Loucy (cell line): Measurements from ENCODE around the gene LMF1.

ENCODE experiments used
- H2AFZ ChIP-seq: fragments of 200-600 bp; sonication (generic); 2 replicates; pipeline ENCODE4 v1.6.0; 2016; ENCODE audit warnings: antibody characterized with exemption, mild to moderate bottlenecking, low read length, moderate library complexity
- H3F3A ChIP-seq: fragments of 200-600 bp; 2 replicates; pipeline ENCODE4 v1.6.0; 2016; ENCODE audit warnings: antibody characterized with exemption, low read depth, mild to moderate bottlenecking
- H3K27me3 ChIP-seq: fragments of 200-600 bp; sonication (generic); 2 replicates; pipeline ENCODE4 v1.6.1; 2014; ENCODE audit warnings: low read length, mild to moderate bottlenecking; ENCODE audit not compliant: insufficient read depth, poor library complexity, severe bottlenecking
- H3K36me3 ChIP-seq: fragments of 200-600 bp; sonication (generic); 2 replicates; pipeline ENCODE4 v1.6.1; 2016; ENCODE audit warnings: low read length; ENCODE audit not compliant: insufficient read depth
- H3K4me1 ChIP-seq: fragments of 200-600 bp; sonication (generic); 2 replicates; pipeline ENCODE4 v1.5.1; 2014; ENCODE audit warnings: low read length, mild to moderate bottlenecking; ENCODE audit not compliant: insufficient read depth, poor library complexity, severe bottlenecking
- H3K4me2 ChIP-seq: fragments of 200-600 bp; sonication (generic); 2 replicates; pipeline ENCODE4 v1.6.0; 2014; ENCODE audit warnings: antibody characterized with exemption, low read length, low read depth, mild to moderate bottlenecking; ENCODE audit not compliant: poor library complexity, severe bottlenecking
- H3K4me3 ChIP-seq: fragments of 200-600 bp; sonication (generic); 2 replicates; pipeline ENCODE4 v1.5.1; 2014; ENCODE audit warnings: low read length, mild to moderate bottlenecking, mixed read lengths; ENCODE audit not compliant: poor library complexity, severe bottlenecking
- H3K79me2 ChIP-seq: fragments of 200-600 bp; sonication (generic); 2 replicates; pipeline ENCODE4 v1.6.1; 2014; ENCODE audit warnings: low read length; ENCODE audit not compliant: insufficient read depth
- H3K9ac ChIP-seq: fragments of 200-600 bp; sonication (generic); 2 replicates; pipeline ENCODE4 v1.6.0; 2014; ENCODE audit warnings: mild to moderate bottlenecking, low read depth, low read length, moderate library complexity; ENCODE audit not compliant: poor library complexity, severe bottlenecking
- H3K9me2 ChIP-seq: fragments of 200-600 bp; sonication (generic); replicated peaks from 2 replicates; pipeline ENCODE4 v1.6.1; 2016; ENCODE audit warnings: low read depth, low read length, mixed read lengths
- H3K9me3 ChIP-seq: fragments of 200-600 bp; sonication (generic); 2 replicates; pipeline ENCODE4 v1.6.1; 2014; ENCODE audit warnings: mild to moderate bottlenecking, antibody characterized with exemption, low read length, low read depth; ENCODE audit not compliant: insufficient read depth
- H4K20me1 ChIP-seq: fragments of 200-600 bp; sonication (generic); 2 replicates; pipeline ENCODE4 v1.6.0; 2014; ENCODE audit warnings: antibody characterized with exemption, low read length, mild to moderate bottlenecking; ENCODE audit not compliant: insufficient read depth, poor library complexity, severe bottlenecking
- EZH2phosphoT487 ChIP-seq: fragments of 200-600 bp; IDR thresholded peaks from 2 replicates; pipeline ENCODE4 v1.6.1; 2018; ENCODE audit warnings: antibody characterized with exemption, mild to moderate bottlenecking, moderate library complexity, borderline replicate concordance
- TF ChIP-seq, protein P1 (sequence below): fragments of 200-600 bp; sonication (generic); conservative IDR thresholded peaks from 2 replicates; pipeline ENCODE4 v1.5.1; 2014; ENCODE audit warnings: mild to moderate bottlenecking, antibody characterized with exemption, low read length

Gene LMF1

DNA sequence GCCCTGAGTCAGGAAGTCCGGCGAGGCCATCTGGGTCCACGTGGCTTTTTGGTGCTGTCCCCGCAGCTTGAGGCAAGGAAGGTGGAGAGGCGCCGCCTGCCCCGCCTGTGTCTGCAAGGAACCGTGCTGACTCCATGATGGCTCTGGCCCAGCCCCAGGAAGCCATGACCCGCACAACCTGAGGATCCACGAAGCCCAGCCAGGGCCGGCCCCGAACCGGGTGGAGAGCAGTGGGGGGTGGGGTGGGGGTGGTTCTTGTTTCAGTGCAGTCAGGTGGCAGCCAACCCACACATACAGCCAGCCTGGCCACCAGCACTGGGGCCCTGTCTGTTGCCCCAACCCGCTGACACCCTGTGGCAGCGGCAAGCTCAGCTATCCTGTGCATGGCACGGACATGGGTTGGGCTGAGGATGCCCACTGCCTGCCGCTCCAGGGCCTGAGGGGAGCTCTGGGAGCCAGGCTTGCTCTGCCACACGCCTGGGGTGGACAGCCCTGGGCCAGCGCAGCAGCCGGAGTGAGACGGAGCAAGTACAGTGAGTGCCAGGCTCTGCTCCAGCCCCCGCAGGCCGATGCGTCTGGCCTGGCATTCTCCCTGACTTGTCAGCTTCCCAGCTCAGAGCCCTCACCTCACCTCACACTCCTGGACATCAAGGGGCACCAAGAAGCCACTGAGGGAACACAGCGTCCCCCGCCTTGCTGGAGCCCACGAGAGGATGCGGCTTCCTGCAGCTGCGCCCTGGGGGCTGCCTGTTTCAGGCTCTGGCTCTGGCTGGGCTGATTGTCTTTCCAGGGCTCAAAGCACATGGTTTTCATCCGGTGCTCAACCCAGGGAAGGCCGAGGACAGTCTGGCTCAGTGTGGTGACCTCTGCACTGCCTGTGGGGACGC is 68.8 kb downstream of the LMF1 start:
- Histone ChIP-seq H3K79me2 (no peaks in the 10 kb centered on the region), H3K9me3 (no peaks in the 10 kb centered on the region), H3K27me3 (no peaks in the 10 kb centered on the region)

DNA sequence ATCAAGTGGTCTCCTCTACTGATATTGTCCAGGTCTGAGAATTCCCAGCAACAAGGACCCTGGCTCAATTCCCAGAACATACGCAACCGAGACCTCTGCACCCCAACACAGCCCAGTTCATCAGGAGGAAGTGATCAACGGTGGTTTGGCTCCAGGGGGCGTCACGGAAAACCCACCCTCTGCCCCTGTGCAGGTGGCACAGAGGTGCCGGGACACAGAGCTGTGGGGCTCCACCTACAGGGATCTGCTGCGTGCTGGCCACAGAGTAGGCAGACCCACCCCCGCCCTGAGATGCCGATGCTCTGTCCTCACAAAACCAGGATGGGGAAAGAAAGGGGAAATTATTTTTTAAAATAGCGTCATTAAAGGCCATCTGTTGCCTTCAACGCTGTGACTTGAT is 69.6 kb downstream of the LMF1 start:
- Histone ChIP-seq H3K4me1 (no peaks in the 10 kb centered on the region), H3K4me3 (no peak overlapping the region), H4K20me1 (no peaks in the 10 kb centered on the region), H3K79me2 (no peaks in the 10 kb centered on the region), H3K9ac (no peak overlapping the region), H3F3A (no peaks in the 10 kb centered on the region), H3K9me2 (no peaks in the 10 kb centered on the region), H3K36me3 (no peaks in the 10 kb centered on the region), H3K9me3 (no peaks in the 10 kb centered on the region), H3K4me2 (no peak overlapping the region), H2AFZ (no peak overlapping the region), H3K27me3 (no peaks in the 10 kb centered on the region)
- TF ChIP-seq, protein P1, sequence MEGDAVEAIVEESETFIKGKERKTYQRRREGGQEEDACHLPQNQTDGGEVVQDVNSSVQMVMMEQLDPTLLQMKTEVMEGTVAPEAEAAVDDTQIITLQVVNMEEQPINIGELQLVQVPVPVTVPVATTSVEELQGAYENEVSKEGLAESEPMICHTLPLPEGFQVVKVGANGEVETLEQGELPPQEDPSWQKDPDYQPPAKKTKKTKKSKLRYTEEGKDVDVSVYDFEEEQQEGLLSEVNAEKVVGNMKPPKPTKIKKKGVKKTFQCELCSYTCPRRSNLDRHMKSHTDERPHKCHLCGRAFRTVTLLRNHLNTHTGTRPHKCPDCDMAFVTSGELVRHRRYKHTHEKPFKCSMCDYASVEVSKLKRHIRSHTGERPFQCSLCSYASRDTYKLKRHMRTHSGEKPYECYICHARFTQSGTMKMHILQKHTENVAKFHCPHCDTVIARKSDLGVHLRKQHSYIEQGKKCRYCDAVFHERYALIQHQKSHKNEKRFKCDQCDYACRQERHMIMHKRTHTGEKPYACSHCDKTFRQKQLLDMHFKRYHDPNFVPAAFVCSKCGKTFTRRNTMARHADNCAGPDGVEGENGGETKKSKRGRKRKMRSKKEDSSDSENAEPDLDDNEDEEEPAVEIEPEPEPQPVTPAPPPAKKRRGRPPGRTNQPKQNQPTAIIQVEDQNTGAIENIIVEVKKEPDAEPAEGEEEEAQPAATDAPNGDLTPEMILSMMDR: no peak
- no peak for TF ChIP-seq EZH2phosphoT487

More for the DNA sequence above, 68.8 kb downstream of the LMF1 start:
- no peak overlapping the region for H3K4me3 ChIP-seq
- H4K20me1 ChIP-seq: no peaks in the 10 kb centered on the region
- H3F3A ChIP-seq: no peaks in the 10 kb centered on the region
- no peak overlapping the region for H2AFZ ChIP-seq
- no peaks in the 10 kb centered on the region for H3K4me1 ChIP-seq
- H3K9ac ChIP-seq: no peak overlapping the region
- no peak overlapping the region for H3K4me2 ChIP-seq
- TF ChIP-seq, protein P1: no peak
- TF ChIP-seq EZH2phosphoT487: no peak
- no peaks in the 10 kb centered on the region for H3K9me2 ChIP-seq
- H3K36me3 ChIP-seq: no peaks in the 10 kb centered on the region

DNA sequence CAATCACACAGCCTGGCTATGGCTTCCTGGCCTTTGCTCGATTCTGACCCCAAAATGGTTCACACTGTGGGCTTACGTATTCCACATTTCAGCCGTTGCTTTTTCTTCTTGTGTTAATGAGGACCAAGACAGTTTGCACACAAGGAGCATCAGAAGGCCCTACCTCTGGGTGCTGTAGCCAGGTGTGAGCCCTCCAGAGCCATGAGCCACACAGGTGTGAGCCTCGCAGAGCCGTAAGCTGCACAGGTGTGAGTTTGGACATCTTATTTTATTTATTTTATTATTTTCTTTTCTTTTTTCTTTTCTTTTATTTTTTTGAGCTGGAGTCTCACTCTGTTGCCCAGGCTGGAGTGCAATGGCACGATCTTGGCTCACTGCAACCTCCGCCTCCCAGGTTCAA is 70.6 kb downstream of the LMF1 start:
- Histone ChIP-seq H3K9me2 (no peaks in the 10 kb centered on the region), H3K4me2 (no peak overlapping the region), H3K79me2 (no peaks in the 10 kb centered on the region), H3K36me3 (no peaks in the 10 kb centered on the region), H3K4me3 (no peak overlapping the region), H4K20me1 (no peaks in the 10 kb centered on the region), H3K4me1 (no peaks in the 10 kb centered on the region), H3F3A (no peaks in the 10 kb centered on the region), H2AFZ (no peak overlapping the region), H3K27me3 (no peaks in the 10 kb centered on the region), H3K9ac (no peak overlapping the region), H3K9me3 (no peaks in the 10 kb centered on the region)
- no peak for TF ChIP-seq EZH2phosphoT487
- TF ChIP-seq, protein P1: no peak
